ENCODE results near the gene ATP2B3.

The ATP2B3 gene

DNA sequence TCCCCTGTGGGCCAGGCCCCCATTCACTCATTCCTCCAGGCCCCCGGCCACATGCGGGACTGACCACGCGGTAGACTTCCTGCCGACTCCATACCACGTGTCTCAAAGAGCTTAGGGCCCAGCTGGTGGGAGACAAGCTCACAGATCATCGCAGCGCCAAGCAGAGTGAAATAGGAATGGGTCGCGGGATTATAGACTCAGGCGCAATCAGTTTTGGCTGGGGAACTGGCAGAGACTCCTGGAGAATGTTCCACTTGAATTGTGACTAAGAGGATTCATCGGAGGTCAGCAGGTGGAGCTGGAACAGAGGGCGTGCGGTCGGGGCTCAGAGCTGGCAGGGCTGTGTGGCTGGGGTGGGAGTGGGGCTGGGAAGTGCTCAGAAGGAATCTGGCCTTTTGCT is 15.6 kb downstream of the ATP2B3 start:
- no peak for DNase-seq (ENCODE audit: low read depth, low spot score)

DNA sequence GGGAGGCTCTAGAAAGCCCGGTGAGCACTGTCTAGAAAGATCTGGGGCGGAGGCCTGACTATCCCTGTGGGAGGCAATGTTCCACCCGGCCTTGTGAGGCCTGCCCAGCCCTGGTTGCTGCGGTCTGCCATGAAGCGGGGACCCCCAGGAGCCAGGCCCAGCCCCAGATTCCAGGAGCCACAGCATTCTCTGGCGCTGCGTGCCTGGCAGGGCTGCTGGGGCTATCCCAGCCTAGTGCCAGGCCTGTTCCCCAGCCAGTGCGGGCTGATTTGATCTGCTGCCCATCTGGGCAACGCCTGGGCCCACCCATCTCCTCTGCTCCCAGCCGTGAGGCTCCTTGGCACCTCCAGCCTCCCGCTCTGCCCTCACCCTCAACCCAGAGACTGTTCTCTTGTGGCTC is 19.6 kb downstream of the ATP2B3 start:
- no peak for DNase-seq (ENCODE audit: low read depth, low spot score)

DNA sequence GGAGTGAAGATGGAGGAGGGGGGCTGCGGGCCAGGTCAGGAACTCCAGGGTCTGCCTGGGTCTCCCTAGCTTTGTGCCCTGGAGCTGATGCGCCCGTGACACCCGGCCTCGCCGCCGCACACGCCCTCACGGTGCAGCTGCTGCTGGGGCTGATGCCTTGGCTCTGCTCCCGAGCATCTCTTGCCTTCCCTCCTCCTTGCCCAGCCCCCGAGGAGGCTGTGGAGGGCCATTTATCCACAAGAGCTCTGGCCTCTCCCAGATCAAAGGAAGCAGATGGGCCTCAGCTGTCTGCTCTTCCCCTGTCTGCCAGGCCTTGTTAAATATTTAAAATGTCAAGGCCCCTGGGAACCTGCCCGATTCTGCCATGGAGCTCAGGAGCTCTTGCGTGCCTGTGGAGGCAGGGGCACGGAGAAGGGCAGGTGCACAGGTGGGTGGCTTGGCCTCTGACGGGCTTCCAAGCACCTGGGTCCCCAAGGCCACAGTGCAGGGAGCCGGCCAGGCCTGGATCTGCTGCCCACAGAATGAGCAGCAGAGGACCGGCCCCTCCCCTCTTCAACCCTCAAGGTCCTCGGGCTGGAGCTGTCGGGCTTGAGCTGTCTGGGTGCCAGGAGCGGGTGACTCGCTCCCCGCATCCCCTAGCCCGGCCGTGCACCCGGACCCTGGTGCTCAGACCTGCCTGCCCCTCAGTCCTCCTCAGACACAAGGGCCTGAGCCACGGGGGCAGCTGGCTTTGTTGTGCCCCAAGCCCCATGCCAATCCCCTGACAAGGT is 20.3 kb downstream of the ATP2B3 start:
- DNase-seq (ENCODE audit: low read depth, low spot score): no peak

DNA sequence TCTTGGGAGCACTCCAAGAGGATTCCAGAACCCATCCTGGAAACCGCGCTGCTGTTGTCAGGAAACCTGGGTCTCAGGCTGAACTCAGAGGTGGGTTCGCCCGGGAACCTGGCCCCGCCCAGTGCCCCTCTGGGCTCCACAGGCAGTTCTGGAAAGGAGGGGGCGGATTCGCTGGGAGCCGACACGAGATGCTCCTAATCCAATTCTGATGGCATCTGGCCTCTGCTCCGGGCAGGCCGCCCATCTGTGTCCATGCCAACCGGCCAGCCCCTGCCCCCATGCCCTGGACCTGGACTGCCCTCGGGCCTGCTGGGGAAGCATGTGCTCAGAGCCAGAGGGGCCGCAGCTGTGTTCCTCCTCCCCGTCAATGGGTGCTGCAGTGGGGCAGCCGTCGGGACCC is 21.0 kb downstream of the ATP2B3 start:
- DNase-seq (ENCODE audit: low read depth, low spot score): no peak

DNA sequence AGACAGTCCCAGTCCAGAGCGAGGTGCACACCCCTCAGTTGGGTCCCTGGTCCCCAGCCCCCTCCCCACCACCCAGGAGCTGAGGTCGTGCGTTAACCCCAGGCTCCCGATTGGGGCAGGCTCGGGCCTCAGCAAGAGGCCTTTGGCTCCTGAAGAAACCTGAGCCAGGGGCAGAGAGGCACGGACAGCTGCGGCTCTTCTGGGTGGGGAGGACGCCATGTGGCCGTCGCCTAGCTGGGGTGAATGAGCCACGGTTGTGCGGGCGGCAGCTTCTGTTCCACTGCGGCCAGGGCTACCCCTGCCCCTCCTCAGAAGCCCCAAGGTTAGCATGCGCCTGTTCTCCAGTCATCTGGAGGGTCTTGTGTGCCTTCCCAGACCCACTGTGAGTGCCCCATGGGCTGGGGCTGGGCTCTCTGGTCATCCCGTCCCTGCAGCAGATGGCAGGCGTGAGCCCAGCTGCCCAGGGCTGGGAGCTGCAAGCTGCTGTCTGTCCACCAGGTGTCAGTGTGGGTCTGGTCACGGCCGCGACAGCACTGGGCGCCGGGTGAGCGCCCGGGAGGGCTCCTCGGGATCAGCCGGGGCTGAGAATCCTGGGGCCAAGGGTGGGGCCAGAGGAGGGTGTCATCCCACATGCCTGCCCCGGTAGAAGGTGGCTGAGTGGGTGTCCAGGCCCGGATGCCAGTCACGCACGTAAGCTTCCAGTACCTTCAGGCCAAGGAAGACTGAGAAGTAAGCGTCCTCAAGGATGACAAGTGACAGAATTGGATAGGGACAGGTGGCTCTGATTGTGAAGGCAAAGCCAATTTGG is 21.9 kb downstream of the ATP2B3 start:
- DNase-seq (ENCODE audit: low read depth, low spot score): no peak

DNA sequence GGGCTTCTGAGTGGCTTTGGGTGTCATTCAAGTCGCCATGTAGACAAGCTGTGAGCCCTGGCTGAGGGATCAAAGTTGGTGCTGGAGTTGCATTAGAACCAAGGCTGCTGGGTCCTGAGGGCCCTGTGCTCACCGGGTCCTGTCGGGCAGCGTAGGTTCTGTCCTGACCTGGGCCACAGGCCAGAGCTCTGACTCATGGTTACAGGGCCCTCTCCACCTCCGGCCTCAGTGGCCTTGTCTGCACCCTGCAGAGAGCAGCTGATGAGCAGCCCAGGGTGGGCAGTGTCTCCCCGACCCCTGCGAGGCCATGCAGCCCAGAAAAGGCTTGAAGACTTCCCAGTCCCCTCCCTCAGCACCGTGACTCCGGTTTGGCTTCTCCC is 22.5 kb downstream of the ATP2B3 start:
- DNase-seq (ENCODE audit: low read depth, low spot score): no peak

DNA sequence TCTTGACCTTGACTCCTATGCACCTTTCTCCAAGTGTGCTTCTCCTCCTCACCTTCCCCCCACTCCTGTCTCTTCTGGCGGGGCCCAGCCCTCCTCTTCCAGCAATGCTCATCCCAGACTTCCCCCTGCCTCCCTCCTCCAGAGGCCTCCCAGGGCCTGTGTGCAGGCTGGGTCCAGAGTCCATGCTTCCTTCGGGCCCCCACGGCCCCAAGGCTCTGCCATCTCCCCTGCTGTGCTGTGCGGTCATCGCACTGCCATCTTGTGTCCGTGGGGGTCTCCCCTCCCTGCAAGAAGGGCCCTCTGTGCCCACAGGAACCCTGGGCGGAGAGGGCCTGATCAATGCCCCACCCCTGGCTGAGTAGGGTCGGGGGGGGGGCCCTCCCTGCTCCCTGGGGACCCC is 27.3 kb downstream of the ATP2B3 start:
- no peak for DNase-seq (ENCODE audit: low read depth, low spot score)

DNA sequence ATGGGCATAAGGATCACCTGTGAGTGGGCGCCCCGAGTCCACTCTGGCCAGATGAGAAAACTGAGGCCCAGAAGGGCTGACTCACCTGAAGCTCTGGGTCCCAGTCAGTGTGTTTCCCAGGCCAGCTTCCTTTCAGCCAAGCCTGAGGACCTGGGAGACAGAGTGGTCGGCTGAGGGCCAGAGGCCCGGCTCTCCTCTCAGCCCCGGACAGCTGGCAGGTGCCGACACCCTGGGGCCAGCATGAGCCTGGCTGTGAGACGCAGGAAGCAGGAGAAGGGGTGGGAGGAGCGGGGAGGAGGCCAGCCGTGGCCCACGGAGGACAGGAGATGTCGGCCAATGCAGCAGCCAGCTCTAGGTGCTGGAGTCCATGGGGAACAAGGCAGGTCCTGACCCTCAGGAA is 28.9 kb downstream of the ATP2B3 start:
- no peak for DNase-seq (ENCODE audit: low read depth, low spot score)

DNA sequence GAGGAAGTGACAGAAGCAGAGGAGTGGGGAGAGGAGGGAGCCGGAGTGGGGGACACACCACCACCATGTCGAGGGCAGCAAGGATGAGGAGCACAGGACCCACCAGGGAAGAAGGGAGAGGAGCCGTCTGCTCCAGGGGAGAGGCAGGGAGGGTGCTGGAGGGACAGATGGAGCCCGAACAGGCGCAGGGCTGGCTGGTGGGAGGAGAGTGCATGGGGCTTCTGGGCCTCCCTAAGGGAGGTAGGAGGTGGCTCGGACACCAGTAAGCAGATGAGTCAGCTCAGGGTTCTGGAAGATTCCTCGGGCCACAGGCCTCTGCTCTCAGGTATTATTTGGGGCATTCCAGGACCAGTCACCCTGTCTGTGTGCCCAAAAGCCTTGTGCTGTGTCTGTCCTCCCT is 29.8 kb downstream of the ATP2B3 start:
- no peak for DNase-seq (ENCODE audit: low read depth, low spot score)

DNA sequence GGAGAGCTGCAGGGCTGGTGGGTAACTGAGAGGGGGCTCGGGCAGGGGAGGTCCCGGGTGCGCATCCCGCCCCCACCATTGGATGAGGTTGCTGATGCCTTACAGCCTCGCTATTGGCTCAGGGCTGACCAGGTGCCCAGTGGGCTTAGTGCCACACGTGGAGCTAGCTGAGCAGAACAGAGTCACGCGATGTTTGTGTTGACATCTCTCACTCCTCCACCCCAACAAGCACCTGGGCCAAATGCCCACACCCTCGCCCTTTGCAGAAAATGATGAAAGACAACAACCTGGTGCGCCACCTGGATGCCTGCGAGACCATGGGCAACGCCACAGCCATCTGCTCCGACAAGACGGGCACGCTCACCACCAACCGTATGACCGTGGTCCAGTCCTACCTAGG is 31.8 kb downstream of the ATP2B3 start:
- no peak for DNase-seq (ENCODE audit: low read depth, low spot score)

DNA sequence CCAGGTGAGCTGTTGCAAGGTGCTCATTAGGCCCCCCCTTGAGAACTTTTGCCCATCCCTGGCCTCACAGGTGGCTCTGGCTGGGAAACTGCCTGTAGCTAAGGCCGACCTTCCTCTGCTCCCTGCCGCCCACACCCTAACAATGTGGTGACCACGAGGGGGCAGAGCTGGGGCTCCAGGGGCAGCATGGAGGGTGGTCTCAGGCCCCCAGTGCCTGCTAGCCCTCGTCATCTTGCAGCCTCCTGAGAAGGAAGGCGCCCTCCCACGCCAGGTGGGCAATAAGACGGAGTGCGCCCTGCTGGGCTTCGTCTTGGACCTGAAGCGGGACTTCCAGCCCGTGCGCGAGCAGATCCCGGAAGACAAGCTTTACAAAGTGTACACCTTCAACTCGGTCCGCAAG is 32.4 kb downstream of the ATP2B3 start:
- no peak for DNase-seq (ENCODE audit: low read depth, low spot score)

DNA sequence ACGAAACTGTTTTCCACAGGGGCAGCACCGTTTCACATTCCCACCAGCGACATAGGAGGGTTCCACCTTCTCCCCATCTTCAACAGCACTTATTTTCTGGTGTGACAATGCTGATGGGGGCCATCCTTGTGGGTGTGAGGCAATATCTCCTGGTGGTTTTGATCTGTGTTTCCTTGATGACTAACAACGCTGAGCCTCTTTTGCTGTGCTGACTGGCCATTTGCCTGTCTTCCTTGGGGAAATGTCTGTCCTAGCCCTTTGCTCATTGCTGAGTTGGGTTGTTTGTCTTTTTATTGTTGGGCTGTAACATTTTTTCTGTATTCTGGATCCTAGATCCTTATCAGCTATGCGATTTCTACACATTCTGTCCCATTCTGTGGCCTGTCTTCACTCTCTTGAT is 33.7 kb downstream of the ATP2B3 start:
- DNase-seq (ENCODE audit: low read depth, low spot score): no peak

DNA sequence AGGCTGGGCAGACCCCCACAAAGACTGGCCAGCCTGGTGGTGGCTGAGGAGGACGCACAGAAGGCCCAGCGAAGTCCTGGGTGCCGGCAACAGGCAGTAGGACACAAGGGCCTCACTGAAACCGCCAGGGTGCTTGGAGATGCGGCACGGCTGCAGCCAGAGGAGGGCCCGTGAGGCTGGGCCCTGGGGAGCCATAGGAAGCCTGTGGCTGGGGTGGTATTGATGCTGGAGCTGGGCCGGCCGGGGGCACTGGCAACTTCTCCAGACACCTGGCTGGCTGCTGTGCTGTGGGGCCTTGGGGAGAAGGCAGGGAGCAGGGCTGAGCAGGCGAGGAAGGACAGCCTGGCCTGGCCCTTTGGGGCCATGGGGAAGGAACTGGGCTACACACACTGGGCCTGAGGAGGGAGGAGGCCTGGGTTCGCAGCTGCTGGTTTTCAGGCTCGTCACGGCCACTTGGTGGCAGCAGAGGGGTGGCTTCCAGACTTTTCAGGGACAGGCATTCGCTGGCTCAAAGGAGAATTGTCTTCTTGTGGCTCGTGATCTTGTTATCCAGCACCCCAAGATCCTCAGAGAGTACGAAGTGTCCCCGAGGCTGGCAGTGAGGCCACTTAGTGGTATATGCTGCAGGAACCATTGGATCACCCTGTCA is 37.2 kb downstream of the ATP2B3 start:
- no peak for DNase-seq (ENCODE audit: low read depth, low spot score)

DNA sequence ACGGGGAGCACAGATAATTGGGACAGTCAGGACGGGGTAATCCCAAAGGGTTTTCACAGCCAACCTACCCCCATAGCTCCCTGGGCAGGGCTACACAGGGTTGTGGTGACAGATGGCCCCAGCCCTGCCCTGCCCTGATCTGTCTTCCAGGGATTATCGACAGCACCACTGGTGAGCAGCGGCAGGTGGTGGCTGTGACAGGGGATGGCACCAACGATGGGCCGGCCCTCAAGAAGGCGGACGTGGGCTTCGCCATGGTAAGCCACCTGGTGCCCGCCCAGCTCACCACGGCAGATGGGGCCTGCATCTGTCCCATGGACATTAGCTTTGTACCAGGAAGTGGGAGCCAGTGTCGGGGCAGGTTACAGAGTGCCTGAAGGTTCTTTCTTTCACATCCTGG is 39.3 kb downstream of the ATP2B3 start:
- DNase-seq (ENCODE audit: low read depth, low spot score): no peak

DNA sequence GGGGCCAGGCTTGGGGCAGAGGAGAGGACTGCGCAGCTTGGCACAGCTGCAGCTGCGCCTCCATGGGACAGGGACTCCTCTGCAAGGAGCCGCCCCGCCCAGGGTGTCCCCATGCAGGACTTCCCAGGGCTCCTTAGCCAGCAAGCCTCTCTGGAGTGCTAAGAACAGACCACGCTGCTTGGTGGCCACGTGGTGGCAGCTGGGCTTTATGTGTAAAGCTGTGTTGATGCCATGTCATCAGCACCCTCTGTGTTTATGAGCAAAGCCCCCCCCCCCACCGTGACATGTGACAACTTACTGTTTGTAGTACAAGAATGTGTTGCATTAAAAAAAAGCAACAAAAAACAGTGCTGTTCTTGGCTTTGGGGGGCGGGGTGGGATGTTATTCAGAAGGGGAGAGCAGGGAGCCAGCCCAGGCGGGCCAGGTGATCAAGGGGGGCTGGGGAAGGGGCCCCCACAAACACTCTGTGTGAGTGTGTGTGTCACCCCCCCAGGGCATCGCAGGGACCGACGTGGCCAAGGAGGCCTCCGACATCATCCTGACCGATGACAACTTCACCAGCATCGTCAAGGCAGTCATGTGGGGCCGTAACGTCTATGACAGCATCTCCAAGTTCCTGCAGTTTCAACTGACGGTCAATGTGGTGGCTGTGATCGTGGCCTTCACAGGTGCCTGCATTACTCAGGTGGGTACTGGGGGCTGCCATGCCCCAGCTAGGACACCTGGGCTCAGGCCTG is 40.3 kb downstream of the ATP2B3 start:
- no peak for DNase-seq (ENCODE audit: low read depth, low spot score)

DNA sequence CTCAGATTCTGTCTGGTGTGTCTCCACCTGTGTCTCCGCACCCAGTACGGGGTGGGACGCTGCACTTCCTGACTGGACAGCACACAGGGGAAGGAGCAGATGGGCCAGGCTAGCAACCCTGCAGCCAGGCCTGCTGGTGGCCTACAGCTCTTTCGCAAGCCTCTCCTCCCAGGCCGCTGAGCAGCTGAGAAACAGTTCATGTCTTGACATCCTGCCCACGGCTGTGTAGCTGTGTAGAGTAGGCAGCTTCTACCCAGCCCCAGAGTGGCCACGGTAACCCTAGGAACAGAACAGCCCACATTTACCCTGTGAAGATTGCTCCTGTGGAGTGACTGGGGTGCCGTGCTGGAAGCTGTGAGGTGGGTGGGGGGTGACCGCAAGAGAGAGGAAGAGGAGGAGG is 42.6 kb downstream of the ATP2B3 start:
- no peak for DNase-seq (ENCODE audit: low read depth, low spot score)

DNA sequence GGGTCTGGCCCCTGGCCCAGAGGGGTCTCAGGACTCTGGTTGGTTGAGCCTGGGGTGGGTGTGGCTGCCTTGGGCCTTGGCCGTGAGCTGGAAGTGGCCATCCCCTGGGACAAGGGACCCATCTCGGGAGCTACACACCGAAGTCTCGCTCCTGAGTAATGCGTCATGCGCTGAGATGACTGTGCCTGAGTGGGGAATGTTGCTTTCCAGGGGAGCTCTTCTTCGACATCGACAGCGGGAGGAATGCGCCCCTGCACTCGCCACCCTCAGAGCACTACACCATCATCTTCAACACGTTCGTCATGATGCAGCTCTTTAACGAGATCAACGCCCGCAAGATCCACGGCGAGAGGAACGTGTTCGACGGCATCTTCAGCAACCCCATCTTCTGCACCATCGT is 43.0 kb downstream of the ATP2B3 start:
- DNase-seq (ENCODE audit: low read depth, low spot score): no peak

DNA sequence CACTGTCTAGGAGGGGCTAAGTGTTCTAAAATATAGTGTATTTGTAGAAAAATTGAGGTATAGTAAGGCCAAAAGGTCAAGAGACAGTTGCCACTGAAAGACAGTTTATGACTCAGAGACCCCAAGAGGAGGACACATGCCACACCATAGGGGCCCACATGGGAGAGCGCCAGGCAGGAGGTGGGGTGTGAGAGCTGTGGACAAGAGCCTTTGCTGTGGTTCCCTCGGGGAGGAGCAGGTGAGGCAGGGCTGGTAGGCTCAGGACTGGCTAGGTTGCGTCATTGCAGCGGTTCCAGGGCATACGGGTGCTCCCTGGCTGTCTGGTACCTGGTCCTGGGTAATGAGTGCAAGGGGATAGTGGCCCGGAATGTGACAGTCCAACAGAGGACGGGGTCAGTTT is 43.9 kb downstream of the ATP2B3 start:
- no peak for DNase-seq (ENCODE audit: low read depth, low spot score)

DNA sequence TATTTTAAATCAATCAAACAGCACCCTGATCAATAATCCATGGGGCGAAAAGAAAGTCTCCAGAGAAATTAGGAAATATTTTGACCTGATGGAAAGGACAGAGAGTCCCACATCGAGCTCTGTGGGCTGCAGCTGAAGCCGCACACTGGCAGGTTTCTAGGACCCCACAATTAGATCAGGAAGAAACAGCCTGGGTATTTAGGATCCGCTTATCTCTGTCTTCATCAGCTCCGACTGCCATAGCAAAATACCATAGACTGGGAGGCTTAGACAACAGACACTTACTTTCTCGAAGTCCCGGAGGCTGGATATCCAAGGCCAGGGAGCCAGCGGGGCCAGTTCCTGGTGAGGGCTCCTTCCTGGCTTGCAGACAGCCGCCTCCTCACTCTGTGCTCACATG is 45.1 kb downstream of the ATP2B3 start:
- no peak for DNase-seq (ENCODE audit: low read depth, low spot score)

DNA sequence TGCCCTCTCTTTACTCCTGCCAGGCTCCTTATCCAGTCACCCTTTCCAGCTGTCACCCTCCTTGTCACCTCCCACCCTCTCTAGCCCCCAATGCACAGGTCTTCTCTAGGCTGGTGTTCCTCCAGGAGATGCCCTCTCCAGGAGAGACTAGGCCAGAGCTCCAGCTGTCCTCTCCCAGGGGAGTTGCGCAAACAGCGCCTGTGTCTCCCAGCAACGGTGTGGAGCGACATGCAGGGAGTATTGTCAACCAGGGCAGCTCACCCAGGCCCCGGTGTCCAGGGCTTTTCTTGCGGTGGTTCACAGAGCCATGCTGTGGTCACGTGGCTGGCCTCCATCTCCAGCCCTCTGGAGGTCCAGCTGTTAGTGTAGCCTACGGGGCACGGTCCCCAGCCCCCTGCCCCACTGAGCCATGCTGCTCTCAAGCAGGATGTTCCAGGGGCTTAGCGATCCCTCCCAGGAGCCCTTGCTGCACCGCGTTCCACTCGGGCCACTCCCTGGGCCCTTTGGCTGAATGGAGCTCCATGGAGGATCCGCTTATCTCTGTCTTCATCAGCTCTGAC is 46.7 kb downstream of the ATP2B3 start:
- no peak for DNase-seq (ENCODE audit: low read depth, low spot score)

DNA sequence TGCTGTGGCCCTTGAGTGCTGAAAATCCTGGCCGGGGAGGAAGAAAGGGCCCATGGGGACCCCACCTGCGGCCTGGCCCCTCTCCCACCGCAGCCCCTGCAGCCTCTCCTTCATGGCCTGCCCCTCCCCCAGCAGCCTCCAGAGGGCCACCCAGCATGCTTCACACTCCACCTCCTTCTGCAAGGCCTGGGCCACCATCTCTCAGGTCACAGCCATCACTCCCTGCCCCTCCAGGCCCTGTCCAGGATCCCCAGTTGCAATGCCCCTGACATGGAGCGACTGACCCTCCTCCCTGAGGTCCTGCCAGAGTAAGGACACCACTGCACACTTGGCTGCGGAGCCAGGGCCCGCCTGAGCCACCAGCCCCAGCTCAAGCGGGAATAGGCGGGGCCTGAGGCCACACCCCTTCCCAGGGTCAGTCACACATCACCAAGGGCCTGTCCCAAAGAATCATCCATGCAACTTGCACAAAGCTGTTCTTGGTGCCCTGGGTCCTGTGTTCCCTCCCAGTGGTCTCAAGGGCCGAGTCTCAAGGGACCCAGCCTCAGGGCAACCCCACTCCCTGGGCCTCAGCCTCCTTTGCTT is 48.6 kb downstream of the ATP2B3 start:
- DNase-seq (ENCODE audit: low read depth, low spot score): no peak
